ENCODE data around the gene FBXO27. TPM values are rescaled to one million over a fixed set of nuclear protein-coding genes. Genes with fewer than 3 reads are reported as not detected.

Gene FBXO27
- total and polyA plus RNA-seq, 11 donors: 4.0 to 38.3 (median 21.0) TPM

DNA sequence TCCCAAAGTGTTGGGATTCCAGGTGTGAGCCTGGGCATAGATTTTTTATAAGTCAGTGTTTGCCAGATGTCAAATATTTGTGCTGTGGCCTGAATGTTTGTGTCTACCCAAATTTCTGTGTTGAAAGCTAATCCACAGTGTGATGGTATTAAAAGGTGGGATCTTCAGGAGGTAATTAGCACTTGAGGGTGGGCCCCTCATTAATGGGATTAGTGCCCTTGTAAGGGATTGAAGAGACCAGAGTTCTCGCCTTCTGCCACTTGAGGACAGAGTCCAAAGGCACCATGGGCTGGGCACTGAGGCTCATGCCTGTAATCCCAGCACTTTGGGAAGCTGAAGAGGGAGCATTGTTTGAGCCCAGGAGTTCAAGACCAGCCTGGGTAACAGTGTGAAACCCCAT lies 47.1 kb downstream of the FBXO27 start:
- H3K4me3 ChIP-seq: no peak overlapping the region
- 60 to 93% (median 76%) methylated on average over 1 of the region's 1 CpG for WGBS, 4 donors
- DNase-seq (no peak), ATAC-seq (no peak)
- no peak overlapping the region for H3K27ac ChIP-seq
- H3K9me3 ChIP-seq: peaks cover 0 to 17% (median 2%) of the 10 kb centered on the region in 12 donors
- no peaks in the 10 kb centered on the region for H3K36me3 ChIP-seq
- TF ChIP-seq, protein P1, sequence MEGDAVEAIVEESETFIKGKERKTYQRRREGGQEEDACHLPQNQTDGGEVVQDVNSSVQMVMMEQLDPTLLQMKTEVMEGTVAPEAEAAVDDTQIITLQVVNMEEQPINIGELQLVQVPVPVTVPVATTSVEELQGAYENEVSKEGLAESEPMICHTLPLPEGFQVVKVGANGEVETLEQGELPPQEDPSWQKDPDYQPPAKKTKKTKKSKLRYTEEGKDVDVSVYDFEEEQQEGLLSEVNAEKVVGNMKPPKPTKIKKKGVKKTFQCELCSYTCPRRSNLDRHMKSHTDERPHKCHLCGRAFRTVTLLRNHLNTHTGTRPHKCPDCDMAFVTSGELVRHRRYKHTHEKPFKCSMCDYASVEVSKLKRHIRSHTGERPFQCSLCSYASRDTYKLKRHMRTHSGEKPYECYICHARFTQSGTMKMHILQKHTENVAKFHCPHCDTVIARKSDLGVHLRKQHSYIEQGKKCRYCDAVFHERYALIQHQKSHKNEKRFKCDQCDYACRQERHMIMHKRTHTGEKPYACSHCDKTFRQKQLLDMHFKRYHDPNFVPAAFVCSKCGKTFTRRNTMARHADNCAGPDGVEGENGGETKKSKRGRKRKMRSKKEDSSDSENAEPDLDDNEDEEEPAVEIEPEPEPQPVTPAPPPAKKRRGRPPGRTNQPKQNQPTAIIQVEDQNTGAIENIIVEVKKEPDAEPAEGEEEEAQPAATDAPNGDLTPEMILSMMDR (IDR thresholded peaks at IDR 0.05): no peak
- no peak for TF ChIP-seq POLR2A (IDR thresholded peaks at IDR 0.05)
- intact Hi-C loops (cut with DNase I): no loop called here
- H3K27me3 ChIP-seq: peaks cover 0 to 3% (median 0%) of the 10 kb centered on the region in 9 donors
- no peaks in the 10 kb centered on the region for H3K4me1 ChIP-seq

DNA sequence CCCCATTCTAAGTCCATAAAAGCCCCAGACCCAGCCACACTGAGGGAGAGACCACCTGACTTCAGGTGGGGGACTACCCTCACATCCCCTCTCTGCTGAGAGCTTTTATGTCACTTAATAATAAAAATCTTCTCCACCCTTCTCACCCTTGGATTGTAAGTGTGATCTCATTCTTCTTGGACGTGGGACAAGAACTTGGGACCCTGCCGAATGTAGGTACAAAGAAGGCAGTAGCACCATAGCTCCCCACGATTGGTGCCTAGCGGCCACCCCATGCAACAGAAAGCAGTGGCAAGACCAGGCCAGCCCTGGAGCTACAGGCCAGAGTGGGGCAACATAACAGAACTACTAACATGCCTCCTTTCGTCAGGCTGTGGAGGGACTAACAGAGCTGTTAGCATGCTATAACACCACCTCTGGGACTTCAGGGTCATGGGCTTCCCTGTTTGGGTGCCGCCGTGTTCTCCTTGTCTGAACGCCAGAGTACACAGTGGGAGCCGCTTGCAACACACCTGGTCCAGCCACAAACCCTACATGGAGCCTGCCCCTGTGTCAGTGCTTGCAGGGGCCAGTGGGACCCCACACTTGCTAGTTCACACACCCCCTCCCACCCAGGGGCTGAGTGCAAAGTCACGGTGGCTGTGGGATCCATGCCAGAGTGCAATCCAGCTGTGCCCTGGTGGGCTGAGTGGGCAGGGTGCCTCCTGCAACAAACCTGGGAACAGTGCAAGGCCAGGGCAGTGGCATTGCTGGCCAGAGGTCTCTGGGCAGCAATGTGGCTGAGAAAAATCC lies 51.6 kb downstream of the FBXO27 start:
- TF ChIP-seq POLR2A (IDR thresholded peaks at IDR 0.05): no peak
- TF ChIP-seq, protein P1 (IDR thresholded peaks at IDR 0.05): no peak
- H3K27me3 ChIP-seq: peaks cover 0 to 12% (median 0%) of the 10 kb centered on the region in 9 donors
- peaks cover 0 to 8% (median 0%) of the 10 kb centered on the region in 12 donors for H3K4me1 ChIP-seq
- no peaks in the 10 kb centered on the region for H3K36me3 ChIP-seq
- intact Hi-C loops (cut with DNase I): no loop called here
- H3K4me3 ChIP-seq: no peak overlapping the region
- peaks cover 0 to 18% (median 2%) of the 10 kb centered on the region in 12 donors for H3K9me3 ChIP-seq
- DNase-seq (no peak), ATAC-seq (no peak)
- 89 to 93% (median 92%) methylated on average over 10 of the region's 10 CpGs for WGBS, 4 donors
- H3K27ac ChIP-seq: no peak overlapping the region

DNA sequence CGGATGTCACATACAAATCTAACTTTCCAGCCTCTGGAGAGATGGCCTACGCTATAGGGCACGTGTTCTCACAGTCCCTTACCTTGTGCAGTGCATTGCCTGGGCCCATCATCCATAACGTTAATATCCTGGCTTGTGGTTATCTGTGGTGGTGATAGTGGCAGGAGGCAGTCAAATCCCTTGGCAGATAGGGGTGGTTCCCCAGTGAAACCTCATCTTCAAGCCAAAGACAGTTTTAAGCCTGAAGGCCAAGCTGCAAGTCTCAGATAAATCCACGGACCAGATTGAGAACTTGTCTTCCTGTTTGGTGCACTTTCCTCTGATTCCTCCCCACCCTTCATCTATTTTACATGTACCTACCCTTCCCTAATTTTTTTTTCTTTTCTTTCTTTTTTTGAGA lies 52.5 kb downstream of the FBXO27 start:
- intact Hi-C loops (cut with DNase I): no loop called here
- ATAC-seq (no peak), DNase-seq (no peak)
- H3K4me1 ChIP-seq: peaks cover 0 to 18% (median 5%) of the 10 kb centered on the region in 12 donors
- H3K36me3 ChIP-seq: no peaks in the 10 kb centered on the region
- no peak overlapping the region for H3K4me3 ChIP-seq
- TF ChIP-seq POLR2A (IDR thresholded peaks at IDR 0.05): no peak
- TF ChIP-seq, protein P1 (IDR thresholded peaks at IDR 0.05): no peak
- no peak overlapping the region for H3K27ac ChIP-seq
- 60 to 77% (median 74%) methylated on average over 5 of the region's 5 CpGs for WGBS, 4 donors
- H3K27me3 ChIP-seq: peaks cover 0 to 18% (median 0%) of the 10 kb centered on the region in 9 donors
- H3K9me3 ChIP-seq: peaks cover 0 to 16% (median 2%) of the 10 kb centered on the region in 12 donors

DNA sequence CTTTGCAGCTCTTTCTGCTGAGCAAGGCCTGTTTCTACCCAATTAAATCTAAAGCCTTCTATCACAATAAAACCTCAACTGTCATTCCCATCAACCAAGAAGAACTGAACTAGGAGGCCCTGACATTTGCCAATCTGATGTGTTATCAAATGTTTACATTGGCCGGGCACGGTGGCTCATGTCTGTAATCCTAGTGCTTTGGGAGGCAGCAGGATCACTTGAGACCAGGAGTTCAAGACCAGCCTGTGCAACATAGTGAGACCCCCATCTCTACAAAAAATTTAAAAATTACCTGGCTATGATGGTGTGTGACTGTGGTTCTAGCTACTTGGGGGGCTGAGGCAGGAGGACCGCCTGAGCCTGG lies 54.0 kb downstream of the FBXO27 start:
- peaks cover 0 to 18% (median 0%) of the 10 kb centered on the region in 9 donors for H3K27me3 ChIP-seq
- intact Hi-C loops (cut with DNase I): no loop called here
- 78 to 88% (median 87%) methylated on average over 3 of the region's 3 CpGs for WGBS, 4 donors

More for the DNA sequence above, 54.0 kb downstream of the FBXO27 start:
- Histone ChIP-seq H3K9me3 (peaks cover 0 to 16% (median 2%) of the 10 kb centered on the region in 12 donors), H3K36me3 (no peaks in the 10 kb centered on the region), H3K27ac (no peak overlapping the region), H3K4me3 (no peak overlapping the region), H3K4me1 (peaks cover 0 to 18% (median 6%) of the 10 kb centered on the region in 12 donors)
- no peak for TF ChIP-seq POLR2A (IDR thresholded peaks at IDR 0.05)
- TF ChIP-seq, protein P1 (IDR thresholded peaks at IDR 0.05): no peak
- ATAC-seq: no peak
- DNase-seq: no peak
